Calu3 (cell line): ENCODE results near the gene SEC23IP. TPM values are rescaled to one million over a fixed set of nuclear protein-coding genes. Genes with fewer than 3 reads are reported as not detected.

ENCODE experiments used
- BruUV-seq: library from RNA; stranded (reverse); fragments of 400-500 nt; replicated peaks from 2 replicates; lab custom pipeline; 2021; lab: Mats Ljungman, UMichigan
- CTCF ChIA-PET: fragments of 300-600 bp; sonication (Branson Sonifier 250); formaldehyde crosslinking; loops from one replicate; lab custom pipeline; 2022; ENCODE audit warnings: antibody characterized with exemption; lab: Charles Lee
- DNase-seq: peaks from one replicate; pipeline ENCODE4 v3.0.0; 2022
- H3K27ac Mint-ChIP-seq: one replicate; pipeline ENCODE4 v1.8.0; 2022; ENCODE audit warnings: mixed read lengths; ENCODE audit not compliant: unreplicated experiment
- H3K27me3 Mint-ChIP-seq: one replicate; pipeline ENCODE4 v1.8.0; 2022; ENCODE audit warnings: mixed read lengths; ENCODE audit not compliant: unreplicated experiment
- H3K36me3 Mint-ChIP-seq: one replicate; pipeline ENCODE4 v1.8.0; 2022; ENCODE audit warnings: mild to moderate bottlenecking, moderate library complexity, mixed read lengths; ENCODE audit not compliant: insufficient read depth, unreplicated experiment
- H3K4me1 Mint-ChIP-seq: one replicate; pipeline ENCODE4 v1.8.0; 2022; ENCODE audit warnings: mild to moderate bottlenecking, low read depth, mixed read lengths; ENCODE audit not compliant: unreplicated experiment
- H3K4me3 Mint-ChIP-seq: one replicate; pipeline ENCODE4 v1.8.0; 2022; ENCODE audit warnings: mild to moderate bottlenecking, low read depth, moderate library complexity, mixed read lengths; ENCODE audit not compliant: unreplicated experiment
- H3K9me3 Mint-ChIP-seq: one replicate; pipeline ENCODE4 v1.8.0; 2022; ENCODE audit warnings: low read depth, mixed read lengths; ENCODE audit not compliant: unreplicated experiment
- CTCF ChIP-seq: fragments of 200-600 bp; IDR thresholded peaks from one replicate; pipeline ENCODE4 v1.8.0; 2022; ENCODE audit warnings: antibody characterized with exemption; ENCODE audit not compliant: unreplicated experiment
- intact Hi-C: fragments of 100-400 bp; cut with micrococcal nuclease; formaldehyde crosslinking; loops from one replicate; pipeline ENCODE4 v1.10.0; 2022; ENCODE audit not compliant: unreplicated experiment
- total RNA-seq: library from RNA; stranded (reverse); gene quantifications from 2 replicates; pipeline ENCODE4 v1.2.3, GENCODE V29; 2022

Gene SEC23IP
- total RNA-seq, 1 experiment from 2014 or later, result 42.1 TPM

GRCh38 chr10:119980956-119981750, 88.6 kb downstream of the SEC23IP start:
- TF ChIP-seq CTCF, result no peak
- intact Hi-C loops, result no loop called here
- no peaks in the 10 kb centered on the region for H3K9me3 Mint-ChIP-seq
- no peaks in the 10 kb centered on the region for H3K4me1 Mint-ChIP-seq
- H3K27me3 Mint-ChIP-seq, result no peaks in the 10 kb centered on the region
- H3K36me3 Mint-ChIP-seq, result no peaks in the 10 kb centered on the region
- DNase-seq, result no peak
- CTCF ChIA-PET, result no interaction called here
- no peak overlapping the region for H3K4me3 Mint-ChIP-seq
- no TSS peak for BruUV-seq
- no peak overlapping the region for H3K27ac Mint-ChIP-seq

- CTCF ChIA-PET, result no interaction called here
- no peak for DNase-seq
- no peaks in the 10 kb centered on the region for H3K4me1 Mint-ChIP-seq
- H3K27me3 Mint-ChIP-seq, result no peaks in the 10 kb centered on the region
- no peaks in the 10 kb centered on the region for H3K9me3 Mint-ChIP-seq
- H3K36me3 Mint-ChIP-seq, result no peaks in the 10 kb centered on the region
- H3K4me3 Mint-ChIP-seq, result no peak overlapping the region
- BruUV-seq, result no TSS peak
- no peak for TF ChIP-seq CTCF
- no peak overlapping the region for H3K27ac Mint-ChIP-seq
- intact Hi-C loops, result no loop called here
These were observed 89.3 kb downstream of the SEC23IP start for GRCh38 chr10:119981826-119982225.

- TF ChIP-seq CTCF, result no peak
- DNase-seq, result no peak
- no peak overlapping the region for H3K4me3 Mint-ChIP-seq
- intact Hi-C loops, result no loop called here
- H3K4me1 Mint-ChIP-seq, result no peaks in the 10 kb centered on the region
- BruUV-seq, result no TSS peak
- H3K27ac Mint-ChIP-seq, result no peak overlapping the region
- no peaks in the 10 kb centered on the region for H3K27me3 Mint-ChIP-seq
- H3K9me3 Mint-ChIP-seq, result no peaks in the 10 kb centered on the region
- no peaks in the 10 kb centered on the region for H3K36me3 Mint-ChIP-seq
- CTCF ChIA-PET, result interaction anchor here (0.6 kb wide), 1 partner anchor 324 kb away, joined by 3 read pairs; no protein-coding TSS in a partner anchor
These were observed 95.8 kb downstream of the SEC23IP start for GRCh38 chr10:119988333-119988732.

GRCh38 chr10:119989966-119990365, 97.4 kb downstream of the SEC23IP start:
- CTCF ChIA-PET, result no interaction called here
- Mint-ChIP-seq H3K4me3 (no peak overlapping the region), H3K36me3 (no peaks in the 10 kb centered on the region), H3K4me1 (no peaks in the 10 kb centered on the region), H3K9me3 (no peaks in the 10 kb centered on the region), H3K27me3 (no peaks in the 10 kb centered on the region), H3K27ac (no peak overlapping the region)
- intact Hi-C loops, result no loop called here
- no peak for TF ChIP-seq CTCF
- DNase-seq, result no peak
- BruUV-seq, result no TSS peak
